HUES48 (cell line): ENCODE data around the gene ATRNL1.
"Not testable (repeated sequence)": the region's sequence is repeated elsewhere in the genome, so short reads cannot be mapped to it uniquely, and the experiment has no call there.

Experiments used
- H3K27ac ChIP-seq: one replicate; pipeline ENCODE4 v1.7.0; 2013; ENCODE audit warnings: low read depth, low read length, inconsistent platforms
- H3K27me3 ChIP-seq: 2 replicates; pipeline ENCODE4 v1.6.1; 2013; ENCODE audit warnings: mild to moderate bottlenecking, low read length; ENCODE audit not compliant: control insufficient read depth, insufficient read depth
- H3K36me3 ChIP-seq: 2 replicates; pipeline ENCODE4 v1.6.1; 2013; ENCODE audit warnings: low read length; ENCODE audit not compliant: control insufficient read depth, insufficient read depth
- H3K4me1 ChIP-seq: 2 replicates; pipeline ENCODE4 v1.6.1; 2013; ENCODE audit warnings: mild to moderate bottlenecking, low read length; ENCODE audit not compliant: control insufficient read depth, insufficient read depth
- H3K4me3 ChIP-seq: 2 replicates; pipeline ENCODE4 v1.5.1; 2013; ENCODE audit warnings: mild to moderate bottlenecking, low read depth, low read length
- H3K9ac ChIP-seq: 2 replicates; pipeline ENCODE4 v1.6.1; 2013; ENCODE audit warnings: mild to moderate bottlenecking, low read depth, low read length, moderate library complexity
- H3K9me3 ChIP-seq: 2 replicates; pipeline ENCODE4 v1.6.1; 2013; ENCODE audit warnings: low read length; ENCODE audit not compliant: control insufficient read depth, insufficient read depth

The ATRNL1 gene

GRCh38 chr10:115801992-115802391, 708.8 kb downstream of the ATRNL1 start:
- Histone ChIP-seq H3K4me3 (no peak overlapping the region), H3K4me1 (peaks cover 24% of the 10 kb centered on the region), H3K36me3 (no peaks in the 10 kb centered on the region), H3K27ac (peak overlapping the region; percentile 71), H3K9me3 (no peaks in the 10 kb centered on the region), H3K9ac (no peak overlapping the region), H3K27me3 (no peaks in the 10 kb centered on the region)

DNA sequence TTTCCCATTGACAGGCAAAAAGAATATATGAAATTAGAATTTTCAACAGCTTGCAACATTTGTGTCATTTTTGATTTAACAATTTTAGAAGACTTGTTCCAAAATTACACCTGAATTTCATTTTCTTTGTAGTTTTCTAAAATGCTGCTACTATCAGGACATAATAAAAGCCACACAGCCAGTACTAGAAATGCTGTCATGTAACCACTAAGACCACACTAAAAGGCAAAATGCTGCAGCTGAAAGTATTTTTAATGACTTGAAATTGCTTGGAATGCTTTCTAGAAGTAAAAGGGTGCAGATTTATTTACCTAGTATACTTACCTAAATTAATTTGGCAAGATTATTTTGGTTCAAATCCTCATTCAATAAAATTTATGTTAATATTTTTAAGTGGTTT, 709.7 kb downstream of the ATRNL1 start:
- H3K4me3 ChIP-seq = no peak overlapping the region
- no peaks in the 10 kb centered on the region for H3K27me3 ChIP-seq
- no peaks in the 10 kb centered on the region for H3K36me3 ChIP-seq
- no peaks in the 10 kb centered on the region for H3K9me3 ChIP-seq
- no peak overlapping the region for H3K9ac ChIP-seq
- H3K27ac ChIP-seq = no peak overlapping the region
- peaks cover 31% of the 10 kb centered on the region for H3K4me1 ChIP-seq

DNA sequence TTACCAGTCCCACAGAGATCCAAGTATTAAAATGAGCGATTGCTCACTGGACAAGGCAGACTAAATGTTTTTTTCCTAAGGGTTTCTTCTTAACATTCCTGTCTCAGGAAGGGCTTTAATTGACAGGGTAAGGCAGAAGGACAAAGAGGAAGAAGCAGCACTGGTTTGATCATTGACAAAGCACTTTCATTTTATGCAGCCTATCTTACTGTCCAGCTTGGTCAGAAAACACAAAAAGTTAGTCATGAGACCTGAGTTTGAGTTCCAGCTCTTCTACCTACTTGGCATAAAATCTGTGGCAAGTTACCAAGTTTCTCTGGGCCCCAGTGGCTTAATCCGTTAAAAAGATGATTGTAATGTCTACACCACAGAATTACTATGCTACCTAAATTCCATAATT, 721.4 kb downstream of the ATRNL1 start:
- Histone ChIP-seq H3K9ac (no peak overlapping the region), H3K36me3 (no peaks in the 10 kb centered on the region), H3K4me3 (no peak overlapping the region), H3K27ac (no peak overlapping the region), H3K27me3 (no peaks in the 10 kb centered on the region), H3K4me1 (no peaks in the 10 kb centered on the region), H3K9me3 (no peaks in the 10 kb centered on the region)

- H3K36me3 ChIP-seq = no peaks in the 10 kb centered on the region
- no peak overlapping the region for H3K9ac ChIP-seq
- H3K4me1 ChIP-seq = no peaks in the 10 kb centered on the region
- H3K27me3 ChIP-seq = no peaks in the 10 kb centered on the region
- no peak overlapping the region for H3K27ac ChIP-seq
- H3K4me3 ChIP-seq = no peak overlapping the region
- H3K9me3 ChIP-seq = no peaks in the 10 kb centered on the region
Observed at GRCh38 chr10:115818012-115818411, 724.8 kb downstream of the ATRNL1 start.

- Histone ChIP-seq H3K4me1 (no peaks in the 10 kb centered on the region), H3K27ac (no peak overlapping the region), H3K27me3 (no peaks in the 10 kb centered on the region), H3K9me3 (no peaks in the 10 kb centered on the region), H3K36me3 (no peaks in the 10 kb centered on the region), H3K4me3 (no peak overlapping the region), H3K9ac (no peak overlapping the region)
Observed at GRCh38 chr10:115826396-115826795, 733.2 kb downstream of the ATRNL1 start.

- H3K36me3 ChIP-seq = no peaks in the 10 kb centered on the region
- H3K27ac ChIP-seq = no peak overlapping the region
- H3K27me3 ChIP-seq = no peaks in the 10 kb centered on the region
- no peaks in the 10 kb centered on the region for H3K4me1 ChIP-seq
- H3K9ac ChIP-seq = no peak overlapping the region
- H3K4me3 ChIP-seq = no peak overlapping the region
- no peaks in the 10 kb centered on the region for H3K9me3 ChIP-seq
Observed at GRCh38 chr10:115827231-115828009, 734.3 kb downstream of the ATRNL1 start.

- not testable (repeated sequence) for H3K27ac ChIP-seq, H3K9me3 ChIP-seq, H3K4me1 ChIP-seq, H3K4me3 ChIP-seq, H3K27me3 ChIP-seq, H3K9ac ChIP-seq, H3K36me3 ChIP-seq
Observed at GRCh38 chr10:115828182-115828581, 735.0 kb downstream of the ATRNL1 start.

DNA sequence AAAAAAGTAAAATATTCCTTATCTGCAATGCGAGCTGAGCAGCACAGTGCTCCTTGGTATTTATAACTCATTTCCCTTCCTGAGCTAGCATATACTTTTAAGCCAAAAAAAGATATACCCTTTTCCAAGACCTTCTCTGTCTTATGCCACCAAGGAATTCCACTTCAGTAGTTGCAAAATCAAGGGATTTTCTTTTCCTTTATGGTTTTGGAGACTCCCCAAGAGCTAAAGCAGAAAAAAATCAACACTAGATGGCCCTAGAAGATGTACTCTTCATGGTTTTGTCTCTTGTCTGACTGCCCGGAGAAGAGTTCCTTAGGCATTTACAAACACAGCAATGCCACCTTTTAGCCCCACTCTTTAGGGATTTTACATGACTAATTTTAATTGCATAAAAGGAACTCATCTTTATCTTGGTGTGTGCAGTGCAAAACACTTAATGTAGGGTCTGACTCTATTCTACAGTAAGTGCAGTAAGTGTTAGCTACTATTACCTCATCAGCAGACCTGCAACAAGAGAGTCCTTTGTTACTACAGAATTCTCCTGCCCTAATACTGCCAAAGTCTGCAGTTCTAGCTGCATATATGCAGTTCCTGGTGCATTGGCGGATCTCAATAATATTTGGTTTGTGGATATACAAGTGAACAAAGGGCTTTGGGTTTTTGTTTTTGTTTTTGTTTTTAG, 736.5 kb downstream of the ATRNL1 start:
- no peaks in the 10 kb centered on the region for H3K27me3 ChIP-seq
- no peaks in the 10 kb centered on the region for H3K9me3 ChIP-seq
- H3K4me1 ChIP-seq = no peaks in the 10 kb centered on the region
- no peak overlapping the region for H3K27ac ChIP-seq
- no peak overlapping the region for H3K4me3 ChIP-seq
- no peaks in the 10 kb centered on the region for H3K36me3 ChIP-seq
- no peak overlapping the region for H3K9ac ChIP-seq

DNA sequence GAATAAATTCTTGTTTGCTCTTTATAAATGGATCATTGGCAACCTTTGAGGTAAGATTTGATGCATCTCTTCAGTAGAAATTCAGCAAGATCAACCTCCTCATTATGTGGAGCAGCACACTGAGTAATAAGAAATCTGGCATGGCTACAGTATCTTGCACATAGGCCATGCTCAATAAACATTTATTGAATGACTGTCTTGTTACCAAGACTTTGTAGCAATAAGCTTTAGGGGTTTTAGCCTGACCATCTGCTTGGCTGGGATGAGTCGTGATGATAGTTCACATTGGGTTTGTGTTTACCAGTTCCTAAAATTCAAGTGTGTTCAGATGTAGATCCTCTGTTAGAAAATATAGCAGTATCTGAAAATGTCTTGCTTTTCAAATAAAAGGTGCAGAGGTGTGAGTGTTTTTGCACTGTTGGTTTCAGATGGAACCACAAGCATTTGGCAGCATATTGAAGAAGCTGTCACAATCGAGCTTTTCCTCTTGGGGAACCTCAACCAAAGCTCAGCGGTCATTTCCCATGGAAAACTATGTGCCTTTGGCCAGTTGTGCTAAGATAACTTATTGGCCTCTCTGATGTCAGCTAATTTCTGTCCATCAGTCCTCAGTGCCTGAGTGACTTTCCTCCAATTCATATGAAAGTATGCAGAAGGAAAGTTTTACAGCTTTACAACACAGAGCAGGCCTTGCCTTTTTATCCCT, 737.3 kb downstream of the ATRNL1 start:
- H3K27ac ChIP-seq = no peak overlapping the region
- no peaks in the 10 kb centered on the region for H3K27me3 ChIP-seq
- H3K9ac ChIP-seq = no peak overlapping the region

DNA sequence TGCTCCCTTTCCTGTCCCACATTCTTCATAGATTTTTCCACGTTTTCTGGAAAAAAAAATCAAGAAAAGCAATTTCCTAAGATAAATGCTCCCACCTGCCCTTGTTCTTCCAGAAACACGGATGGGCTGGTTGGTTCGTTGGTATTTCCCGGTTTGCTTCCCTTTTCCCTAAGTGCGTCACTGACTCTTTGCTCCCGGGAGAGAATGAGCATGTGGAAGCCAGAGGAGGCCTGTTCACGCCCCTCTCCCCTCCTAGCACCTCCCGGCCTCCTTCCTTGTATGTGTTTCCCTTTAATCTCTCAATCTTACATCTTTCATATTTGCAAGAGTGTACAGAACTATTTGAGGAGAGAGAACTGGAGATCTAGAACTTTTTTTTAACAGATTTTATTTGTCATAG, 737.9 kb downstream of the ATRNL1 start:
- Histone ChIP-seq H3K4me1 (no peaks in the 10 kb centered on the region), H3K27ac (no peak overlapping the region), H3K27me3 (no peaks in the 10 kb centered on the region), H3K36me3 (no peaks in the 10 kb centered on the region), H3K9ac (no peak overlapping the region), H3K9me3 (no peaks in the 10 kb centered on the region), H3K4me3 (no peak overlapping the region)

More for the DNA sequence above, 737.3 kb downstream of the ATRNL1 start:
- Histone ChIP-seq H3K4me1 (no peaks in the 10 kb centered on the region), H3K36me3 (no peaks in the 10 kb centered on the region), H3K4me3 (no peak overlapping the region), H3K9me3 (no peaks in the 10 kb centered on the region)

- no peaks in the 10 kb centered on the region for H3K27me3 ChIP-seq
- H3K4me1 ChIP-seq = no peaks in the 10 kb centered on the region
- no peak overlapping the region for H3K4me3 ChIP-seq
- H3K27ac ChIP-seq = no peak overlapping the region
- H3K36me3 ChIP-seq = no peaks in the 10 kb centered on the region
- no peak overlapping the region for H3K9ac ChIP-seq
- no peaks in the 10 kb centered on the region for H3K9me3 ChIP-seq
Observed at GRCh38 chr10:115833119-115833518, 740.0 kb downstream of the ATRNL1 start.
